HepG2 (cell line): ENCODE results near the gene DNAJC7. TPM values are rescaled to one million over a fixed set of nuclear protein-coding genes. Genes with fewer than 3 reads are reported as not detected.

ENCODE experiments used
- ARID2 ChIP-seq: sonication (generic); formaldehyde crosslinking; IDR thresholded peaks from 2 replicates; pipeline ENCODE4 v1.8.1; 2022; ENCODE audit warnings: mild to moderate bottlenecking, missing genetic modification reagents, borderline replicate concordance
- ASH2L ChIP-seq: fragments of 300-600, 200-600 bp; sonication (generic); IDR thresholded peaks from 2 replicates; pipeline ENCODE4 v1.7.0; 2017; ENCODE audit warnings: low read depth, mild to moderate bottlenecking, moderate library complexity, mixed read lengths, low read length; ENCODE audit not compliant: insufficient read length
- CENPT ChIP-seq: sonication (generic); formaldehyde crosslinking; IDR thresholded peaks from 2 replicates; pipeline ENCODE4 v1.8.0; 2022; ENCODE audit warnings: low read depth, mild to moderate bottlenecking, moderate library complexity, missing genetic modification reagents
- FLYWCH1 ChIP-seq: sonication (generic); formaldehyde crosslinking; IDR thresholded peaks from 2 replicates; pipeline ENCODE4 v1.8.1; 2023; ENCODE audit warnings: mild to moderate bottlenecking, missing genetic modification reagents
- FOXO1 ChIP-seq: sonication (generic); formaldehyde crosslinking; IDR thresholded peaks from 2 replicates; pipeline ENCODE4 v1.4.0; 2020; ENCODE audit warnings: missing genetic modification reagents
- HDAC1 ChIP-seq: sonication (generic); formaldehyde crosslinking; IDR thresholded peaks from 2 replicates; pipeline ENCODE4 v1.5.1; 2020; ENCODE audit warnings: mild to moderate bottlenecking, missing genetic modification reagents
- KDM2A ChIP-seq: sonication (generic); formaldehyde crosslinking; IDR thresholded peaks from 2 replicates; pipeline ENCODE4 v1.4.0; 2020; ENCODE audit warnings: low read depth, missing genetic modification reagents, borderline replicate concordance
- KDM6A ChIP-seq: IDR thresholded peaks from 2 replicates; pipeline ENCODE4 v1.6.1; 2016; ENCODE audit warnings: low read depth
- POLR2AphosphoS5 ChIP-seq: IDR thresholded peaks from 2 replicates; pipeline ENCODE4 v1.6.1; 2012; ENCODE audit warnings: low read depth, low read length
- RELA ChIP-seq: sonication (generic); formaldehyde crosslinking; IDR thresholded peaks from 2 replicates; pipeline ENCODE4 v1.4.0; 2020; ENCODE audit warnings: missing genetic modification reagents
- SOX5 ChIP-seq: IDR thresholded peaks from 2 replicates; pipeline ENCODE4 v1.6.1; 2016; ENCODE audit warnings: borderline replicate concordance
- SSRP1 ChIP-seq: IDR thresholded peaks from 2 replicates; pipeline ENCODE4 v1.6.1; 2016; ENCODE audit warnings: control low read depth
- TFAP4 ChIP-seq: sonication (generic); IDR thresholded peaks from 2 replicates; pipeline ENCODE4 v1.6.1; 2016; ENCODE audit warnings: low read depth, borderline replicate concordance
- YEATS4 ChIP-seq: sonication (generic); formaldehyde crosslinking; IDR thresholded peaks from 2 replicates; pipeline ENCODE4 v1.4.0; 2020; ENCODE audit warnings: missing genetic modification reagents, borderline replicate concordance
- ZBTB38 ChIP-seq: sonication (generic); formaldehyde crosslinking; IDR thresholded peaks from 2 replicates; pipeline ENCODE4 v1.5.1; 2020; ENCODE audit warnings: mild to moderate bottlenecking, missing genetic modification reagents
- ZNF12 ChIP-seq: sonication (generic); formaldehyde crosslinking; IDR thresholded peaks from 2 replicates; pipeline ENCODE4 v1.5.0; 2020; ENCODE audit warnings: missing genetic modification reagents
- ZNF142 ChIP-seq: sonication (generic); formaldehyde crosslinking; IDR thresholded peaks from 2 replicates; pipeline ENCODE4 v1.4.0; 2020; ENCODE audit warnings: missing genetic modification reagents
- ZNF225 ChIP-seq: sonication (generic); formaldehyde crosslinking; IDR thresholded peaks from 2 replicates; pipeline ENCODE4 v1.4.0; 2020; ENCODE audit warnings: mild to moderate bottlenecking, missing genetic modification reagents
- ZNF235 ChIP-seq: sonication (generic); formaldehyde crosslinking; IDR thresholded peaks from 2 replicates; pipeline ENCODE4 v1.8.1; 2023; ENCODE audit warnings: mild to moderate bottlenecking, missing genetic modification reagents, borderline replicate concordance
- ZNF496 ChIP-seq: sonication (generic); formaldehyde crosslinking; IDR thresholded peaks from 2 replicates; pipeline ENCODE4 v1.8.1; 2023; ENCODE audit warnings: mild to moderate bottlenecking, moderate library complexity, missing genetic modification reagents; ENCODE audit not compliant: insufficient replicate concordance
- ZNF572 ChIP-seq: sonication (generic); formaldehyde crosslinking; IDR thresholded peaks from 2 replicates; pipeline ENCODE4 v1.5.1; 2020; ENCODE audit warnings: mild to moderate bottlenecking, missing genetic modification reagents
- ZNF589 ChIP-seq: sonication (generic); formaldehyde crosslinking; conservative IDR thresholded peaks from 2 replicates; pipeline ENCODE4 v1.8.0; 2022; ENCODE audit warnings: mild to moderate bottlenecking, moderate library complexity, missing genetic modification reagents
- ZNF703 ChIP-seq: sonication (generic); formaldehyde crosslinking; IDR thresholded peaks from 2 replicates; pipeline ENCODE4 v1.5.1; 2020; ENCODE audit warnings: missing genetic modification reagents, mild to moderate bottlenecking, moderate library complexity, borderline replicate concordance
- polyA plus RNA-seq, 8 experiments: library from polyadenylated mRNA; depleted of rRNA in 3 of 8; stranded (reverse) in 7 of 8; unstranded in 1 of 8; fragments of >200 nt; fragmentation: Illumina TruSeq in 4 of 8; extraction: Trizol in 4 of 8; gene quantifications; 2 replicates each; pipeline versions ENCODE4 v1.2.1 to v1.2.3, GENCODE V29; 2011 to 2016; ENCODE audit warnings: low read depth in 4 of 8, missing spikeins in 1 of 8, mixed read lengths in 1 of 8; ENCODE audit not compliant: insufficient read depth in 1 of 8
- total RNA-seq, 5 experiments: library from RNA; depleted of rRNA; stranded (reverse); fragments of >200 nt; fragmentation: Illumina TruSeq; extraction: Trizol; gene quantifications; 2 replicates each; pipeline ENCODE4 v1.2.3, GENCODE V29; 2016; ENCODE audit warnings: low read depth in 1 of 5

Gene DNAJC7
- total and polyA plus RNA-seq, 2 of the 13 experiments (the other 11 are each of a cell fraction or from before 2014, with no cell fraction given), result 47.7 to 132 TPM

DNA sequence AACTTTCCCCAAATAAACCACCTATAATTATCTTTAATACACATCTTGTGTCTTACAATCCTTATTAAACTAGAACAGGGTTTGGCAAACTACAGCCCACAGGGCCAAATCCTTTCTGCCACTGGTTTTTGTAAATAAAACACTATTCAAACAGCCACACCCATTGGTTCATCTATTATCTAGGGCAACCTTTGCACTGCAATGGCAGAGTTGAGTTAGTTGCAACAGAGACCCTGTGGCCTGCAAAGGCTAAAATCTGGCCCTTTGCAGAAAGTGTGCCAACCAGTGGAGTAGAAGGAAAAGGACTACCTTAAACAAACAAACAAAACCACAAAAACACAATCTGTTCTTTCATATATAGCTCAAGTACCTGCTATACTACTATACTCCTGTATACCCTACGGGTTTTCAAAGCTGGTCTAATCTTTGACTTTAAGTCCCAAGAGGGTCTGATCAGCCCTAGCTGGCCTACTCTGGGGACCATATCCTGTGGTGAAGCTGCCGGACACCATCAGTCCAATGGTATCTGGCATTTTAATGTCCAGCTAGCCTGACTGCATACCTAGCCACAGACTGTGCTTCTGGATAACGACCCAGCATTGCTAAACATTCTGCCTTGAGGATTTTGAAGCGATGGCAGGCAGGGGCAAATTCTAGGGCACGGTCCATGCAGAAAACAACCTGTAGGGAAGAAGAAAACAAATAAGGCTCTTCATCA is 27.4 kb downstream of the DNAJC7 start (continued):
- no peak for TF ChIP-seq ZNF142
- peak; percentile 43 for TF ChIP-seq ASH2L
- TF ChIP-seq KDM6A (CRISPR knock-in tag), result no peak
- TF ChIP-seq KDM2A, result no peak
- no peak for TF ChIP-seq ZNF496 (CRISPR knock-in tag)
- no peak for TF ChIP-seq YEATS4 (CRISPR knock-in tag)
- TF ChIP-seq ZNF235 (CRISPR knock-in tag), result no peak
- no peak for TF ChIP-seq FLYWCH1 (CRISPR knock-in tag)
- no peak for TF ChIP-seq ZNF589 (CRISPR knock-in tag)
- TF ChIP-seq ZNF12 (CRISPR knock-in tag), result peak; percentile 55; the same call in 1 of the 2 replicates
- TF ChIP-seq ZNF225 (CRISPR knock-in tag), result no peak
- peak; percentile 48; the same call in 1 of the 2 replicates for TF ChIP-seq FOXO1
- TF ChIP-seq TFAP4, result no peak
- TF ChIP-seq SSRP1, result peak; percentile 57; the same call in 1 of the 2 replicates
- TF ChIP-seq ZNF572 (CRISPR knock-in tag), result no peak
- TF ChIP-seq ZNF703 (CRISPR knock-in tag), result no peak
- TF ChIP-seq RELA, result no peak
- no peak for TF ChIP-seq POLR2AphosphoS5
- TF ChIP-seq SOX5 (CRISPR knock-in tag), result peak; percentile 93
- no peak for TF ChIP-seq CENPT (CRISPR knock-in tag)
- TF ChIP-seq ARID2 (CRISPR knock-in tag), result no peak
- TF ChIP-seq HDAC1 (CRISPR knock-in tag), result peak; percentile 76; the same call in 1 of the 2 replicates
- TF ChIP-seq ZBTB38 (CRISPR knock-in tag), result no peak
